ENCODE results near the gene CMTM2.
"Not testable (repeated sequence)": the region's sequence is repeated elsewhere in the genome, so short reads cannot be mapped to it uniquely, and the experiment has no call there.

The CMTM2 gene

DNA sequence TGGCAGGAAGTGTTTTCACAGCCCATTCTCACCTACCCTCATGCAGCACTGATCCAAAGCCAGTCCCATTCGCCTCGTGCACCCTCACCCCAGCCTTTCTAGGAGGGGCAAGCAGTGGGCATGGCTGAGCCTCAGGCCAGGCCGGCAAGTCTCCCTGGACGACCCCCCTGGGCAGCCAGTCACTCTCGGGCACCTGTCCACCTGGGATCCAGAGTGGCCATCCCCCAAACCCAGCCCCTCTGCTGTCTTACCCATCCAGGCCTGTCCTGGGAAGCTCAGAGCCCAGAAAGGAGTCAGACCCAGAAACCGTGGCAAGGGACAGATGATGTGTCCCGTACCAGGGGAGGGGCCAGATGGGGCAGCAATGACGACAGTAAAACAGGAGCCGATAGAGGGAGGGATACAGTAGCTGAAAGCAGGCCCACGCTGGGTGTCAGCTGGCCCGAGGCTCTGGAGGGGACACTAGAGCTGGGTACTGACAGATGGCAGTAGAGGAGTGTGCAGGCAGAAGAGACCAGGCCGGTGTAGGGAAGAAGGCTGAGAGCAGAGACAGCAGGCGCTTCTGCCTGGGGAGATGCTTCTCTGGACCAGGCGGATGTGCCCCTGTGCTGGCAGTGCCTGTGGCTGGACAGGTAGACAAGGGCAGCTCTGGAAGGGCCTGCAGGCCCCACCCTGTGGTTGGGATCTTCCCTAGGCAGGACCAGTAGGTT lies 31.0 kb downstream of the CMTM2 start:
- no peak for DNase-seq

DNA sequence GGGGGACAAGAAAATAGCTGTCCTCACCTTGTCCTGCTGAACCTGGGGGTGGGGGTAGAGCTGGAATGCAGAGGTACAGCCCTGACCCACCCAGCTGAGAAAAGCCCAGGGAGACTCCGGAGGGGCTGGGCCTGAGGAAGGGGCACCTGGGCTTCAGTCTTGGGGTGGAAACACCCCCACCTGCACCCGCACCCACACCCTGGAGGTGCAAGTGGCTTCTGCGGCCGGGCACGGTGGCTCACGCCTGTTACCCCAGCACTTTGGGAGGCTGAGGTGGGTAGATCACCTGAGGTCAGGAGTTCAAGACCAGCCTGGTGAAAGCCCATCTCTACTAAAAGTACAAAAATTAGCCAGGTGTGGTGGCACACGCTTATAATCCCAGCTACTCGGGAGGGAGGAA lies 32.6 kb downstream of the CMTM2 start:
- not testable (repeated sequence) for DNase-seq

DNA sequence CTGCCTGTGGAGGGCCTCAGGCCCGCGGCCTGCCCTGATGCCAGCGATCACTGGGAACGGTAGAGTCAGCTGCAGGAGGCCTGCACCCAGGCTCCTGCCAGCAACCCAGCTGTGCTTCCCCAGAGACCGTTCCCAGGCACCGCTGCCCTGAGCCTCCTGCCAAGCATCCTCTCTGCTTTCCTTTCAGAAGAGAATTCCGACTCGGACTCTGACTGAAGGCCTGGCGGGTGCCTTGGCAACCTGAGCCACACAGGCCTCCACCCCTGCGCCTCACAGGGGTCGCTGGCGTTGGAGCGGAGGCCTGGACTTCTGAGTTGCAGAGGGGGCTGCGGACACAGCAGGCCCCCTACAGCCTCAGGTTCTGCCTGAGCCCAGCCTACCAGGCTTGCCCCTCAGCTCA lies 33.2 kb downstream of the CMTM2 start:
- no peak for DNase-seq

DNA sequence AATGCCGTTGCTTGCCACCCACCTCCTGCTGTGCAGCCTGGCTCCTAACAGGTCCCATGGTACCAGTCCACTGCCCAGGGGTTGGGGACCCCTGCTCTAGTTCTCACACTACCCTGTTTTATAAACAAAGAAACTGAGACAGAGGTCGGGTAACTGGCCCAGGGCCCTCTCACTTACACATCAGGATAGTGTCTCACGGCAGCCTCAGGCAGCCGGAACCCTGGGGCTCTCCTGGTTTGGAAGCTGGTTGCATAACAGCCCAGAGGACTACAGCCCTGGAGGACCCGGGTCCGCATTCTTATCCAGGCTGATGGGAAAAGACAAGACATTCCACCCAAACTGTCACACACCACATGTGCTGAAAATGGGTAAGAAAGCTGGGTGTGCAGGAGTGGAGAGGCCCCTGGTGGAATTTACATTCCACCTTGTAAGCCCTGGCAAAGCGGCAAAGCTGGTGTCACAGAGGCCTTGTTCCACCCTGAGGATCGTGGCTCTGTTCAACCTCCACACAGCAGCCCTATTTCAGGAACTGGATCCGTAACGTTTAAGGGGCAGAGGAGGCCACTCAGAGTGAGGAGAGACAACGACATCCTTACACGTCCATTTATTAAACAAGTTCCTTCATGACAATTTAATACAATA lies 35.0 kb downstream of the CMTM2 start:
- DNase-seq: no peak

DNA sequence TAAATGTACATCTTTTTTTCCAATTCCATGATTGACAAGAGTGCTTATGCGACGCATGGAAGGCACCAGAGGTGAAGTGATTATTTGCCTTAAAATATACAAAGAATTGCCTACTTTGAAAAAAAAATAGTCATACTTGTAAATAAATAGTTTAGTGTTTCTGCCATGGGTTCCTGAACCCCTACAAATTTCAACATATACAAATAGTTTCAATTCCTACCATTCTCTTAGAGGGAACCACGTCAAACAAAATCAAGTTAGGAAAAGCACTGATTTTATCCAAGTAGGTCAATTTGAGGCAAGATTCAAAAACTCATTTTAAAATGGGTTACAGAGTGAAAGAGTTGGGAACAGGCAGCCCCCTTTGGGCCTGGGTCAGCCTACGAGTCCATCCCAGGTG lies 36.9 kb downstream of the CMTM2 start:
- no peak for DNase-seq

DNA sequence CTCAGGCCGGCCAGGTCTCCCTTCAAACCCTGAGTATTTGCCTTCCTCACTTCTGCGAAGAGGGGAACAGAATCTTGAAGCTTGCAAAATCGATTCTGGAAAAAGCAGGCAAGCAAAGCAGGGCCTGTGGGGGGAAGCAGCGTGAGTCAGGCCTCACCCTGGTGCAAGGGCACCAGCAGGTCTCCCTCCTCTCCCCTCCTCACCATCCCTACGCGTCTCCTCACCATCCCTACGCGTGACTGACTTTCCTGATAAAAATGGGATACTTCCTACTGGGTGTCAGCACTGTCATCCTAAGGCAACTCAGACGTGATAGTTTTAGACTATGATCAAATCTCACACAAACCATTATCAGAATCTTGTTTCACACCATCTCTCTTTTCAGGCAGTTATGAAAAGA lies 37.3 kb downstream of the CMTM2 start:
- DNase-seq: no peak

DNA sequence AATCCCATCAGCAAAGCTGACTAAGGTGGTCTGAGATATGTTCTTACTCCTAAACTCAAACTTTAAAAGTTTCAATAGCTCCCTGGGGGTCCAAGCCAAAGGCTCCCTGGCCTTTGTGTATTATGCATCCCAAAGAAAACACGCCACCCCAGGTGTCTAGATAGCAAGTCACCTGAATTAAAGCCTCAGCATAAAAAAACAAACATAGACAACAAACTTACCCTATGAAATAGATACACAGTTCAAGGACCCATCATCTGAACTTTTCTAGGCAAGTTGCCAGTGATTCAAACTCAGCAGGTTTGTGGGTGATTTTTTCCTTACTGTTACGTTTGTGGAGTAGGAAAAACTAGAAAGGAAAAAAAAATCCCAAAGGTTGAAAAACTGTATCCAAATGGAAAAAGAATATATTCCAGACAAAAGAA lies 37.8 kb downstream of the CMTM2 start:
- DNase-seq: no peak

DNA sequence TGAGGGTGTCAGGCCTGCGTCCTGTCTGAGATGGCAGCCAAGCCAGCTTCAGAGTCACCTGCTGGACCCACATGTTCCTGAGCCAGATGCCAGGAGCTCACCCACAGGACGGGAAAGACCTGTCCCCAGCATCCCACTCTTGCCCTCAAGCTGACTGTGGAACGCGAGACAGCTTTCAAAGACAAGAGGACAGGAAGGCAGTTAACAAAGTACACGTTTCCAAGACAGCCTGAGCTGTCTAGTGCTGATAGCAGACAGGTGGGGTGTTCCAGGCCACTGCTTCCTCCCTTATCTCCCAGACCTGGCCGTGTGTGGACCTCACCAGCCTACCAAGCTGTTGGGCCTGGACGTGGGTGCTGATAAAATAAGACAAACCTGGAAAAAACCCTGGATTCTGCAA lies 38.5 kb downstream of the CMTM2 start:
- no peak for DNase-seq

DNA sequence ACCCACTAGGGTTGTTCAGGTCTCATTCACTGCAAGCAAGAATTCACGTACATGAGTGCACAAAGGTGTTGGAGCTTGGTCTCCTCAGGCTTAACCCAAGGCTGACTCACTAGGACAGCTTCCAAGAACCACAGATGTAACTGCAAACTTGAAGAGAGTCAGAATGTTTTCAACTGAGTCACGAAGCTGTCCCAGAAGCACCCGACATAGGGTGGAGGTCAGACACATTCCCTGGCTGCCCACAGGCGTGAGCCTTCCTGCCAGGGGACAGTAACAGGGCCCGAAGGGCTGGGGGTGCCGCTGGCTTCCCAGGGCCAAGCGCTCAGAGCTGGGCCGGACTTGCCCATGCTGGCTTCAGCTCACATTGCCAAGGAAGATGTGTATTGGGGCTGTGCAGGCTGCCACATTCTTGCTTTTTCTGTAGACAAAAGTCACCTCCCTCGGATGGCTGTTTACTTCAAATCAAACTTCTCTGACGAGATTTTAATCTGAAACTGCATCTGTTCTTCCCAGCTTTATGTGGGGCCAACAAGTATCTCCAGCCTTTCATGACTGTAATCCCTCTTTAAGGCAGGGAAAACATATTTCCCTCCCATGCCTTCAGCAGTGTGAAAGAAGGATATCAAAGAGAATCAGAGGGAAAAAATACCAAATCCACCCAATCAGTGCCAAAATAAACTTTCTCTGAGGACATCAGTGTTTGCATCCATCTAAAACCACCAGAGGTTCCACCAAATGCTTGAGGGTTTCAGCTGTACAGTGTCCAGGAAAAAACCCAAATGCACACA lies 39.5 kb downstream of the CMTM2 start:
- DNase-seq: no peak

DNA sequence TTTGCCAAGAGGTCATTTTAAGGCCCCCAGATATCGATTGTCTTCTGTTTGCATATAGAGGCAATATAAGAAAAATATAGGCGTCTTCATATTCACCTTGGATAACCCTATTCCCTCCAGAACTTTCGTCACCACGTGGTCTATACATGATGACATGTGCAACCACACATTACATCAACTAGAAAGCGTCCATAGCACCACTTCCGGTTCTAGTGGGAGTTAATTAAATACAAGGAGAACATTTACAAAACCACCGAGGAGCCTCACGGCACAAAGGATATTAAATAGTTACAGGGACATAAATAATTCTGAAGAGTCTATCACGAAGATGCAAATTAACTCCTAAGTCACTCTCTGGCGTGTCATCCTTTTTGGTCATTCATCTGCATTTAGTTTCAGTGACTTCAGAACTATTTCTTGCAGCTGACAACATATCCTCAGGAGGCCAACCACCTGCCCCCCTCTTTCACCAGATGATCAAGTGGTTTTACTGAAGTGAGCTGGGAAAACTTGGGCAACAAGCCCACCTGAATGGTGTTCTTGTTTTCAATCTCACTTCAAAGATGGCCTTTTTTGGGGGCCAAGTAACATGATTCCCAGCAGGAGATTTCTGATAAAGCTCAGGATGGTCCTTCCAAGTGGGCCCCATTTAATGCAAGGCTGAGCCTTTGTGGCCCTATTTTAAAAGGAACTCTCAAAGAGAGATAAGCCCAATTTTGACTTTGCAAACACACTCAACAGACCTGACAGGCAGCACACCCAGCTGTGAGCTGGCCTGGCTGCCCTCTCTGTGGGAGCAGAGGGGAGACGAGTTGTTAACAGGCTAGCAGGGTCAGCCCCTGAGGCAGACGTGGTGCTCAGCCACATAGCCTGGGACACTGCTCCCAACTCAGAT lies 40.5 kb downstream of the CMTM2 start:
- no peak for DNase-seq

DNA sequence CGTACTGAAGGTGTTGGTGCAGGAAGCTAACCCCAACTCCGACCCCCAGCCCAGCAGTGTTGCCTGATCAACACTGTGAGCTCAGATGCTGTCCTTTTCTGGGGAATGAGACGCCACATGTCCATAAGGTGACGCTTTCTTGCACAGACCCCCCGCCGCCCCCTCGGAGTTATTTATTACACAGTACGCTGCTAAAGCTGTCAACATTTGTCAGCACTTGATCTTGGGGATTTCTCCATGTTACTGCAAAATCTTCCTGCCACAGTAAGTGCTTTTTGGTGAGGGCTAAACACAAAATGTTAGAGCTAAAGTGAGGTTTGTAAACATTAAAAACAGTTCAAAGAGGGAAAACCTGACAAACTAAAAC lies 41.1 kb downstream of the CMTM2 start:
- DNase-seq: no peak

DNA sequence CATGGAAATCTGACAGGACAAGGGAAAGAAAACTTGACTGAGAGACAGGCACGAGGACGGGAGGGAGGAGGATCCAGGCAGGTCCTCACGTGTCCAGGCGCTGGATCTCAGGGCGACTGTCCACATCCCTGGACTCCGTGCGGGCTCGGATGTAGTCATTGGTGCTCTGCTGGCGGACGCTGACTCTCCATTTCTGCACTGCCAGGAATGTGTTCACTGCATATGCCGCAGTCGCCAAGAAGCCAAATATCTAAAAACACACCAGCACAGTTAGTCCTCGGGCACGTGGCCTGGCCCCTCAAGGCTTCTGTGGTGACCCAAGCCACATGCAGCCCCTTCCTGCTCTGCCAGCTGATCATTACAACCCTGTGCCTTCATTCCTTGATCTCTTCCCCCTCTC lies 42.7 kb downstream of the CMTM2 start:
- DNase-seq: no peak

DNA sequence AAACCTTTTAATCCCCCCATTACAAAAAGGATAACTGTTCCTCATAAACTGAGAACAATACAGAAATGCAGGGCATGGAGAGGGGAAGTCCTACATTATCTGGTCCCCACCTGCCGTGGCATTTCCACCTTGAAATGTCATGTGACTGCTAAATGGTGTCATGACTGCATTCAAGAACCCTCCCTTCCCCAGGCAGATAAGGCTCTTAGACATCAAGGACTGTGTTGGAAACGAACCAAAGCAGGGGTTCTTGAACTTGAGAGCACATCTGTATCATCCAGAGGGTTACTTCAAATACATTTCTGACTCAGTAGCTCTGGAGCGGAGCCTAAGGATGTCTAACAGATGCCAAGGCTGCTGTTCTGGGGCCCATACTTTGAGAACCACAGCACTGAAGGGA lies 43.6 kb downstream of the CMTM2 start:
- DNase-seq: no peak

DNA sequence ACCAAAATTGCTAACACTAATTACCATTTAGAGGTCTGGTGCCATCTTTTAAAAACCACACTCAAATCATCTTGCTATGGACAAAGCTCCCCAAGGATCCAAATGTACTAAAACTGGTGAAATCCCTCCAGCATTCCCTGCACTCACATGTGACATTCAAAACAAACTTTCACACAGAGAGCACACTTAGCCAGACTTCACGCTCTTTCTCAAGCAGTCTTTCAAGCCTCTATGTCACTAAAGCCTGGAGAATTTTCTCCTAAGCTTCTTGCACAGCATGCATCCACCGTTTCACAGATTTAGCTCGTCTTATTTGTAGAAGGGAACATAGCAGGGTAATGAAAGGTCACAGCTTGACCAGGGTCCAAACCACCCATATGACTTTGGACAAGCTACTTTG lies 44.5 kb downstream of the CMTM2 start:
- DNase-seq: no peak

DNA sequence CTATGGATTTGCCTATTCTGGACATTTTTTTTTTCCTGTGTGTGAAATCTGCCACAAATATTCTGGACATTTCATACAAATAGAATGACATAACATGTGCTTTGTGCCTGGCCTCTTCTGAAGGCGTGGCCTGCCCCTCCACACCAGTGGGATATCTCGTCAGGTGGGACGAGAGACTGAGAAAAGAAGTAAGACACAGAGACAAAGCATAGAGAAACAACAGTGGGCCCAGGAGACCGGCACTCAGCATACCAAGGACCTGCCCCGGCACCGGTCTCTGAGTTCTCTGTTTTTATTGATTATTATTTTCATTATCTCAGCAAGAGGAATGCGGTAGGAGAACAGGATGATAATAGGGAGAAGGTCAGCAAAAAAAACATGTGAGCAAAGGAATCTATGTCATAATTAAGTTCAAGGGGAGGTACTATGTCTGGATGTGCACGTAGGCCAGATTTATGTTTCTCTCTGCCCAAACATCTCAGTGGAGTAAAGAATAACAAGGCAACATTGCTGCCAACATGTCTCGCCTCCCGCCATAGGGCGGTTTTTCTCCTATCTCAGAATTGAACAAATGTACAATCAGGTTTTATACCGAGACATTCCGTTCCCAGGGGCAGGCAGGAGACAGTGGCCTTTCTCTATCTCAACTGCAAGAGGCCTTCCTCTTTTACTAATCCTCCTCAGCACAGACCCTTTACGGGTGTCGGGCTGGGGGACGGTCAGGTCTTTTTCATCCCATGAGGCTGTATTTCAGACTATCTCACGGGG lies 48.5 kb downstream of the CMTM2 start:
- DNase-seq: not testable (repeated sequence)

DNA sequence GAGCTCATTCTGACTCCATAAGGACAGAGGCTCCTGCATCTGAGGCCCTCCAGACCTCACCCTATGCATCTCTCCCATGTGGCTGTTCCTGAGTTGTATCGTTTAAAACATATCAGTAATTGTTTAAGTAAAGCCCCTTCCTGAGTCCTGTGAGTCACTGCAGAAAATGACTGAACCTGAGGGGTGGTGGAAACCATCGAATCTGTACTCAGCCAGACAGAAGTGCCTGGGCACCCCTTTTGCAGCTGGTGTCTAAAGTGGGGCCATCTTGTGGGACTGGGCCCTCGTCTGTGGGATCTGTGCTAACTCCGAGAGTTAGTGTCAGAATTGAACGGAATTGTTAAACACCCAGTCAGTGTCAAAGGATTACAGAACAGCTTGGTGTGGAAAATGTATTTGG lies 50.6 kb downstream of the CMTM2 start:
- no peak for DNase-seq

DNA sequence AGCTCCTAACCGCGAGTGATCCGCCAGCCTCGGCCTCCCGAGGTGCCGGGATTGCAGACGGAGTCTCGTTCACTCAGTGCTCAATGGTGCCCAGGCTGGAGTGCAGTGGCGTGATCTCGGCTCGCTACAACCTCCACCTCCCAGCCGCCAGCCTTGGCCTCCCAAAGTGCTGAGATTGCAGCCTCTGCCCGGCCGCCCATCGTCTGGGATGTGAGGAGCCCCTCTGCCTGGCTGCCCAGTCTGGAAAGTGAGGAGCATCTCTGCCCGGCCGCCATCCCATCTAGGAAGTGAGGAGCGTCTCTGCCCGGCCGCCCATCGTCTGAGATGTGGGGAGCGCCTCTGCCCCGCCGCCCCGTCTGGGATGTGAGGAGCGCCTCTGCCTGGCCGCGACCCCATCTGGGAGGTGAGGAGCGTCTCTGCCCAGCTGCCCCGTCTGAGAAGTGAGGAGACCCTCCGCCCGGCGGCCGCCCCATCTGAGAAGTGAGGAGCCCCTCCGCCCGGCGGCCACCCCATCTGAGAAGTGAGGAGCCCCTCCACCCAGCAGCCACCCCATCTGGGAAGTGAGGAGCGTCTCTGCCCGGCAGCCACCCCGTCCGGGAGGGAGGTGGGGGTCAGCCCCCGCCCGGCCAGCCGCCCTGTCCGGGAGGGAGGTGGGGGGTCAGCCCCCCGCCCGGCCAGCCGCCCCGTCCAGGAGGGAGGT lies 51.4 kb downstream of the CMTM2 start:
- DNase-seq: not testable (repeated sequence)

DNA sequence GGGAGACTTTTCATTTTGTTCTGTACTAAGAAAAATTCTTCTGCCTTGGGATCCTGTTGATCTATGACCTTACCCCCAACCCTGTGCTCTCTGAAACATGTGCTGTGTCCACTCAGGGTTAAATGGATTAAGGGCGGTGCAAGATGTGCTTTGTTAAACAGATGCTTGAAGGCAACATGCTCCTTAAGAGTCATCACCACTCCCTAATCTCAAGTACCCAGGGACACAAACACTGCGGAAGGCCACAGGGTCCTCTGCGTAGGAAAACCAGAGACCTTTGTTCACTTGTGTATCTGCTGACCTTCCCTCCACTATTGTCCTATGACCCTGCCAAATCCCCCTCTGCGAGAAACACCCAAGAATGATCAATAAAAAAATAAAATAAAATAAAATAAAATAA lies 52.3 kb downstream of the CMTM2 start:
- DNase-seq: not testable (repeated sequence)

DNA sequence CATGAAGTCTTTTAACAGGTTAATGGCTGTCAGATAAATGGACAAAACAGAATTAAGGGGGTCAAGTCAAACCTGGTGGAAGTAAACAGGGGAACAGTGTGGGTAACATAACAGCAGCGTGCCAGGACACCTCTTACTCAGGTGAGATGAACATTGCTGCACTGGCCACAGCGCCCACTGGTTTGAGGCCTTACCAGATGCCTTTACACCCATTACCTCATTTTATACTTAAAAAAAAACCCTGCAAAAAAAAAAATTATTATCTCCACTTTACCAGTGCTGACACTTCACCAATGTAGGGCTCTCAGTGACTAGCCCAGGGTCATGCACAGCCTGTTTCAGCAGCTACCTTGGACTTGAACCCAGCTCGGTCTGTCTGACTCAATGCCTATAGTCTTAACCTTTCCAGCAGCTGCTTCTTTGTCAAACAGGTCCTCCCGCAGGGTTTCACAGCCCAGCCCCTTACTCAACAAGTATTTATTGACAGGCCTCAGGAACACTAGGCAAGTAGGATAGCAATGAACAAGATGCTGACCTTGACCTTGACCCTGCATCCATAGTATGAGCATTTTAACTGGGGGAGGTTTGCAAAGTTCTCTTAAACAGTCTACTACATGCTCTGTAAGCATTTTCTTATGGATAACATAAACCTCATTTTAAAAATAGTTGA lies 55.4 kb downstream of the CMTM2 start:
- DNase-seq: no peak

DNA sequence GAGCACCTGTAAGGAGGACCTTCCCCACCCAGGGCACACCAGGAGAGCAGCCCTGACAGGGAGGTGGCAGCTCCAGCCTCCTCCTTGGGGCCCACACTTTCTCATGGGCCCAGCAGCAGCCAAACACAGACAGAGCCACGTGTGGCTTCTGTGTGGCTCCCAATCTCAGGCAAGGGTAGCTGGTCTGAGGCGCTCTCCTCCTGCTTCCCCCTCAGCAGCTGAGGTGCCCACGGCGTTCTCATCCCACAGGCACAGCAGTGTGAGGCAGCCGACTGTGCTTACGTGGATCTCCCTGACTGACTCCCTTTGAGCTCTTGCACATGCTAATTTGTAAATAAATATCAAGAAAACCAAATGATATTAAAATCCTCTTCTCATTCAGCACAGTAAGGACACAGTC lies 56.1 kb downstream of the CMTM2 start:
- no peak for DNase-seq

DNA sequence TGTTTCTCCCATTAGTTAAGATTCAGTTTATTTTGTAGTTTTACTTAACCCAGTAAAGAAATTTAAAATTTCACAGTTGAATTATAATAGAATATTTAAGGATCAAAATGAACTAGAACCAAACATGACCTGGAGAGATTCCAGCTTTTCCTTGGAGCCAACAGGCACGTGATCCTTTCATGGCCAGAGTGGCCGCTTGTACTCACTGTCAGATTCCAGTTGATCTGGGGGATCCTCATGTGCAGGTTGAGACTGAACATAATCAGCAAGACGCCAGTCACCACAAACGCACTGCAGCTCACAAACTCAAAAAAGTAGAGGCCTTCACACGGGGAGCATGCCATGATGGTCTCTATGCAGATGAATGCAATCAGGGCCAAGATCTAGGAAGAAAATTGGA lies 56.9 kb downstream of the CMTM2 start:
- DNase-seq: no peak
